ENCODE results near the gene MGAT2.
A peak's percentile ranks its signal among the peaks of the same experiment; 100 is the strongest.
"Not testable (repeated sequence)": the region's sequence is repeated elsewhere in the genome, so short reads cannot be mapped to it uniquely, and the experiment has no call there.

MGAT2 gene

DNA sequence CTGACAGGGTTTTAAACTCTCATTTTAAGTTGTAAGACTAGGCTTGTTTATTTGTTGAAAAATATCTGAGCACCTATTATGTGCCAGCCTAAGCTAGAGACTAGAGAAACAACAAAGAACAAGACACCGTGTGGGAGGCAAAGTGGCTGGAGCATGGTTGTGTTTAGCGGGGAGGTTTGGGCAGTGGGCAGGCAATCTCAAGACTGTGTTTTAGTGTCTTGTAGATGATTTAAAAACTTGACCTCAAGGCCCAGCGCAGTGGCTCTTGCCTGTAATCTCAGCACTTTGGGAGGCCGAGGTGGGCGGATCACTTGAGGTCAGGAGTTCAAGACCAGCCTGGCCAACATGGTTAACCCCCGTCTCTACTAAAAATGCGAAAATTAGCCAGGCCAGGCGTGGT lies 7.9 kb upstream of the MGAT2 start:
- no peak for DNase-seq (ENCODE audit: low spot score)

DNA sequence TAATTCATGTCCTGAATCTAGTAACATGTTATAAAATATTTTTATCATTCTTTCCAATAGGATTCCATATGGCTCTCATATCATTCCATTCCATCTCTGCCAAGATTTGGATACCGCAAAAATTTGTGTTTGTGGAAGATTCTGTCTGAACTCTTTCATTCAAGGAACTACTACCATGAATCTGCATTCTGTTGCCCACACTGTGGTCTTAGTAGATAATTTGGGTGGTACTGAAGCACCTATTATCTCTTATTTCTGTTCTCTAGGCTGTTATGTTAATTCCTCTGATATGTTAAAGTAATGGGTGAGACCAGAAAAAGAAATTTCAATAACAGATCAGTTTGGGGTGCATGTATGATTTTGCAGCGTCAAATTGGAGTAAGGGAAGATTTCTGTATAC lies 6.4 kb upstream of the MGAT2 start:
- DNase-seq (ENCODE audit: low spot score), result no peak

- no peak for DNase-seq (ENCODE audit: low spot score)
Measured at GRCh38 chr14:49615776-49616175, 4.8 kb upstream of the MGAT2 start.

GRCh38 chr14:49617852-49618519 lies 2.6 kb upstream of the MGAT2 start:
- DNase-seq (ENCODE audit: low spot score), result no peak

DNA sequence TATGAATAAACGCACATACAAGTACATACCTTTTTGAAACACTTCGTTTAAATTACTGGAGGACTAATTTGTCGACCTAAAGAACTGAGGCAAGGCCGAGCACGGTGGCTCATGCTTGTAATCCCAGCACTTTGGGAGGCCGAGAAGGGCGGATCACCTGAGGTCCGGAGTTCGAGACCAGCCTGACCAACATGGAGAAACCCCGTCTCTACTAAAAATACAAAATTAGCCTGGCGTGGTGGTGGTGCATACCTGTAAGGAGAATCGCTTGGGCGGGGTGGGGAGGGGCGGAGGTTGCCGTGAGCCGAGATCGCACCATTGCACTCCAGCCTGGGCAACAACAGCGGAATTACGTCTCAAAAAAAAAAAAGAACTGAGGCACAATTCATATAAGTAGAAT lies 1.3 kb upstream of the MGAT2 start:
- not testable (repeated sequence) for DNase-seq (ENCODE audit: low spot score)

- DNase-seq (ENCODE audit: low spot score), result no peak
Measured at GRCh38 chr14:49619730-49620129, 869 bp upstream of the MGAT2 start.

DNA sequence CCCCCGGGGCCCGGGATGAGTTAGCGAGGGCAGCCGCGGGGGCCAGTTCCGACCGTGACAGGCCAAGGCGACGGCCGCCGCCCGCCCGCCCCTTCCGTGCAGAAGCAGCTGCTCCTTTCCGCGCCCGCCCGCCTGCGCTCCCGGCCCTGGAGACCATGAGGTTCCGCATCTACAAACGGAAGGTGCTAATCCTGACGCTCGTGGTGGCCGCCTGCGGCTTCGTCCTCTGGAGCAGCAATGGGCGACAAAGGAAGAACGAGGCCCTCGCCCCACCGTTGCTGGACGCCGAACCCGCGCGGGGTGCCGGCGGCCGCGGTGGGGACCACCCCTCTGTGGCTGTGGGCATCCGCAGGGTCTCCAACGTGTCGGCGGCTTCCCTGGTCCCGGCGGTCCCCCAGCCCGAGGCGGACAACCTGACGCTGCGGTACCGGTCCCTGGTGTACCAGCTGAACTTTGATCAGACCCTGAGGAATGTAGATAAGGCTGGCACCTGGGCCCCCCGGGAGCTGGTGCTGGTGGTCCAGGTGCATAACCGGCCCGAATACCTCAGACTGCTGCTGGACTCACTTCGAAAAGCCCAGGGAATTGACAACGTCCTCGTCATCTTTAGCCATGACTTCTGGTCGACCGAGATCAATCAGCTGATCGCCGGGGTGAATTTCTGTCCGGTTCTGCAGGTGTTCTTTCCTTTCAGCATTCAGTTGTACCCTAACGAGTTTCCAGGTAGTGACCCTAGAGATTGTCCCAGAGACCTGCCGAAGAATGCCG lies 699 bp downstream of the MGAT2 start:
- no peak for DNase-seq (ENCODE audit: low spot score)

DNA sequence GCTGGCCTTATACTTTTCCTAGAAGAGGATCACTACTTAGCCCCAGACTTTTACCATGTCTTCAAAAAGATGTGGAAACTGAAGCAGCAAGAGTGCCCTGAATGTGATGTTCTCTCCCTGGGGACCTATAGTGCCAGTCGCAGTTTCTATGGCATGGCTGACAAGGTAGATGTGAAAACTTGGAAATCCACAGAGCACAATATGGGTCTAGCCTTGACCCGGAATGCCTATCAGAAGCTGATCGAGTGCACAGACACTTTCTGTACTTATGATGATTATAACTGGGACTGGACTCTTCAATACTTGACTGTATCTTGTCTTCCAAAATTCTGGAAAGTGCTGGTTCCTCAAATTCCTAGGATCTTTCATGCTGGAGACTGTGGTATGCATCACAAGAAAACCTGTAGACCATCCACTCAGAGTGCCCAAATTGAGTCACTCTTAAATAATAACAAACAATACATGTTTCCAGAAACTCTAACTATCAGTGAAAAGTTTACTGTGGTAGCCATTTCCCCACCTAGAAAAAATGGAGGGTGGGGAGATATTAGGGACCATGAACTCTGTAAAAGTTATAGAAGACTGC lies 1.5 kb downstream of the MGAT2 start:
- no peak for DNase-seq (ENCODE audit: low spot score)

DNA sequence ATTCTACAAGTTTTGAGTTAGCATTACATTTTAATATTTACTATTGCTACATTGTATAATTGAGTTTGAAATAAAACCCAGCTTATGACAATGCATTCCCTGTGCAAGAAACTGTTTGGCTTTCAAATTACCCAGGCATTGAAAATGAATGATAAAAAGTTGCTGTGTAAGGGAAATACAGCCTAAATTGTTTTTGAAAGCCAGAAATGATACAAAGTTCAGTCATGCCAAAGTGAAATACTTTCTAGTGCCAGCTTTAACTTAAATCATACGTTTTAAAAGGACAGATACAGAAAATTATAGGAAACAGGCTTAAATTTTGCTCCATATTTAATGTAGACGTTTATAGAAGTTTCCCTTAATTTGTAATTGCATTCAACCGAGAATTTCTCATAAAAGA lies 2.8 kb downstream of the MGAT2 start:
- no peak for DNase-seq (ENCODE audit: low spot score)

DNA sequence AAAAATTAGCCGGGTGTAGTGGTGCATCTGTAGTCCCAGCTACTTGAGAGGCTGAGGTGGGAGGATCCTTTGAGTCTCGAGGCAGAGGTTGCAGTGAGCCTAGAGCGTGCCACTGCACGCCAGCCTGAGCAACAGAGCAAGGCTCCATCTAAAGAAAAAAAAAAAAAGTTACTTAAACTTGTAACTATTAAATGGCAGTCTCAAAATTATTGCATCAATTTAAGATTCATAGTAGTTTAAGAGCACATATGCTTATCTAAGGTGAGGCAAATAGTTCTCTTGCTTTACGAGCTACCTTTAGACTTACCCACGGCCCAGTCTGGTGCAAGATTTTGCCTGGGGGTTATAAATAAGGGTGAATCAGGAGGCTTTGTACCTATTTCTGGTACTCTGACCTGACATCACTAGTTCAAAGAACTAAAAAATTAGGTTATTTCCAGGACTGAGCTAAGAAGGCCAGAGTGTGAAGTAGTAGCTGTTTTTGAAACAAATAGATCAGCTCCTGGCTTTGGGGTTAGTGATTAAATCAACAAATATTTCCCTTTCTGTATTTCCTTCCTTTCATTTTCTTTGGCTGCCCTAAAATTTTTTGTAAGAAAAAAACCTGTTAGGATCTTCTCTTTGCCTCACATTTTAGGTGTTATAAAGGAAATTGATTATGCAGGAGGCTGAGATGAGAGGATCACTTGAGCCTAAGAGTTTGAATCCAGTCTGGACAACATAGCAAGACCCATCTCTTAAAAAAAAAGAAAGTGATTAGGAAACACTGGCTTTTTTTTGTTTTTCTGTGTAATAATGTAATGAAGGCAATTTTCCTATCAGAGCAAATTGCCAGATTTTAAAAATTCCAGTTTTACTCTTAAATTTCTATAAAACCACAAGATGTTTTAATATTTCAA lies 3.6 kb downstream of the MGAT2 start:
- DNase-seq (ENCODE audit: low spot score), result no peak

DNA sequence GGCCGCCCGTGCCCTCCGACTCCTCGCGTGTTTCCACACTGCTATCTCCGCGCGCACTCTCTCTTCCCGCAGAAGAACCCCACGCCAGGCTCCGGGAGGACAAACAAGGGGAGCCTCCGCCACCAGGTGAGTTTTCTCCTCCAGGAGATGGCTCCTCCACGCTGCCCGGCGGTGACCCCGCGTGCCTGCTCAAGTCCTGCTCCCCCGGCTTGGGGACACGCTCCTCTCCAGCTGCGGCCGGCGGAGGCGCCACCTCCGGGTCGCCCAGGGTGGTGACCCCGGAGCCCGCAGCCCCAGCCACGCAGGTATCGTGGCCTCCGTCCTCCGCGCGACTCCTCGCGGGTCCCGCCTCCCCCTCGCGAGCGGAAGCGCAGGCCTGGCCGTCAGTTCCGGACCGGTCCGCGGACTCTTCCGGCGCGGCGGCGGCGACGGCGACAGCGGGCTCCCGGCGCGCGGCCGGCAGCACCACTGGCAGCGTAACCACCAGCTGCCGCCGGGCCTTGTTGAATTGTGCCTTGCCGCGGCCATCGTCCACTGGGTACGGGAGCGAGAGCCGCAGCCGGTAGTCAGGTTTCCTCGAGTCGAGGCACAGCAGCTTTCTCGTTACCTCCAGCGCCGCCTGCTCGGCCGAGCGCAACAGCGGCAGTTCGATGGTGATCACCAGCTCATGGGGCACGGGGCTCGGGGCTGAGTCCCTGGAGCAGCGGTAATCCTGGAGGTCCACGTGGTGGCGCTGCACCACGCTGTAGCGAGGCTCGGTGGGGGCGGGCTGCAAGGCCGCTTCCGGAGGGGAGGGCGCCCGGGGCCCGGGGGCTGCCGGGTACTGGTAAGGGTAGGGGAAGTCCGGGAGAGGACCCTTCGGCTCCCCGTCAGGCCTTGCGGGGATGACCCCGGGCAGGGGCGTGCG lies 13.3 kb downstream of the MGAT2 start:
- peak; percentile 95 for DNase-seq (ENCODE audit: low spot score)

- DNase-seq (ENCODE audit: low spot score), result peak; percentile 17
Measured at GRCh38 chr14:49634547-49635334, 14.1 kb downstream of the MGAT2 start, which contains the start of gene DNAAF2. TSS of gene DNAAF2 (minus strand) at chr14:49635244. CDS start at chr14:49635149, 95 bp downstream.

- DNase-seq (ENCODE audit: low spot score), result no peak
Measured at GRCh38 chr14:49636866-49637265, 16.3 kb downstream of the MGAT2 start.

DNA sequence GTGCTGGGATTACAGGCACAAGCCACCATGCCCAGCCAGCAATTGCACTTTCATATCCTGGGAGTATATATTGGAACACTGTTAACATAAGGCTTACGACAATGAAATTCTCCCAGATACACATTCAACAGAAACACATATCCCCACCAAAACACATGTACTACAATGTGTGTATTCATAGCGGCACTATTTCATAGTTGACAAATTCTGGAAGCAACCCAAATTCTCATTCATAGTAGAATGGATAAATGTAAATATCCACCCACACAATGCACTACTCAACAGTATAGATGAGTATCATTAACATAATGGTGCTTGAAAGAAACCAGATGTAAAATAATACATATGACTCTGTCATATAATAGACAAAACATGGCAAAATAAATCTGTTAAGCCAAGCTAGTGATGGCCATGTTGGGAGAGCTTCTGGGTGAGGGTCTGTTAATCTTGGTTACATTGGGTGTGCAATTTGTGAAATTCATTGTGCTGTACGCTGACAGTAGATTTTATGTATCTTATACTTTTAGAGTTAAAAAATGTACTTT lies 17.0 kb downstream of the MGAT2 start:
- no peak for DNase-seq (ENCODE audit: low spot score)

- no peak for DNase-seq (ENCODE audit: low spot score)
Measured at GRCh38 chr14:49640540-49641417, 20.2 kb downstream of the MGAT2 start.

DNA sequence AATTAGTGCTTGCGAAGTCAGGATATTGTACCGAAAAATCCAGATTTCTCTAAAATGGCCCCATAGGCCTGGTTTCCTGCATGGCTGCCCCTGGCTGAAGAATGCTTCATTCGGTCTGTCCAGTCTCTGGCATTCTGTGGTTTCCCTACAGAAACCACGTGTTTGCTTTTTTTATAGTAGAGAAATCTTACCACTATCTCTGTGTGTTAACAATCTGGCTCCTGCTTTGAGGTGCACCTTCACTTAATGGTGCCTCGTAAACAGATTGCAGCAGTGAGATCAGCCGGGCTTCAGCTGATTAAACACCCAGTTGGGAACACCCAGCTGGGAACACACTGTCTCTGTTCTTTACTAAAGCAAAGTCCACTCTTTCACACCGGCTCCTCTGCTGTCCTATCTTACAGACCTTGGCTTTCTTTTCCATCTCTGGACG lies 21.1 kb downstream of the MGAT2 start:
- no peak for DNase-seq (ENCODE audit: low spot score)

DNA sequence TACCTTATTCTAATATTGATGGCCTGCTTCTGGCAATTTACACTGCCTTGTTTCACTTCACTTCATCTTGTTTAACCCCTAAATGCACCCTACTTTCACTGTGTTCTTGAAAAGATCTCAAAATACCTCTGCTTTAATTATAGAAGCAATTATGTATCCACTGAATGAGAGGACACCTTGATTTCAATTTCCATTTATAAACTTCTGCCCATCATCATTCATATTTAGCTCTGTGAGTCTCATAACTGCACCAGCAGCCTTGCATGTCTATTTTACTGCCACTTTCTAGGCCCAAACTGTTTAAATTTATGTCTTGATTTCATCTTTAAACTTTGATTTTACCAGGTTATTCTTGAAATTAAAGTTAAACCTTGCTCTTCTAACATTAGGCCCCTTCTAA lies 21.6 kb downstream of the MGAT2 start:
- DNase-seq (ENCODE audit: low spot score), result no peak

DNA sequence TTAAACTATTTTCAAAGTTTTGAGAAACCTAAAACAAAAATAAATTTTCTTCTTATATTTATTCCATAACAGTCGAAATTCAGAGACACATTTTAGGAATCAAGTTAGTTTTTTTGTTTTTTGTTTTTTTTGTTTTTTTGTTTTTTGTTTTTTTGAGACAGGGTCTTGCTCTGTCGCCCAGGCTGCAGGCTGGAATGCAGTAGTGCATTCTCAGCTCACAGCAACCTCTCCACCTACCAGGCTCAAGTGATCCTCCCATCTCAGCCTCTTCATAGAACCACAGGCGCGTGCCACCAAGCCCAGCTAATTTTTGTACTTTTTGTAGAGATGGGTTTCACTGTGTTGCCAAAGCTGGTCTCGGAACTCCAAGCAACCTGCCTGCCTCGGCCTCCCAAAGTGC lies 32.9 kb downstream of the MGAT2 start:
- no peak for DNase-seq (ENCODE audit: low spot score)

GRCh38 chr14:49654511-49654910 lies 33.9 kb downstream of the MGAT2 start:
- DNase-seq (ENCODE audit: low spot score), result no peak

Data from globus pallidus (tissue), 1 donor.